Measurements from ENCODE around the gene PTPRA. TPM values are rescaled to one million over a fixed set of nuclear protein-coding genes. Genes with fewer than 3 reads are reported as not detected.

PTPRA gene
- total and polyA plus RNA-seq, 11 donors: 6.1 to 43.4 (median 24.9) TPM

- H3K4me1 ChIP-seq: peaks cover 0 to 15% (median 1%) of the 10 kb centered on the region in 12 donors
- H3K36me3 ChIP-seq: no peaks in the 10 kb centered on the region
- H3K9me3 ChIP-seq: no peaks in the 10 kb centered on the region
- DNase-seq: no peak
- H3K27me3 ChIP-seq: no peaks in the 10 kb centered on the region
- no peak overlapping the region for H3K4me3 ChIP-seq
- H3K27ac ChIP-seq: no peak overlapping the region
- 79 to 89% (median 82%) methylated on average over 3 of the region's 3 CpGs for WGBS, 4 donors
- intact Hi-C loops (cut with DNase I): no loop called here
- no peak for TF ChIP-seq CTCF (IDR thresholded peaks at IDR 0.05)
- TF ChIP-seq POLR2A (IDR thresholded peaks at IDR 0.05): no peak
- no peak for ATAC-seq
Measured at GRCh38 chr20:2907519-2907918, 34.2 kb downstream of the PTPRA start.

- H3K27me3 ChIP-seq: no peaks in the 10 kb centered on the region
- DNase-seq (no peak), ATAC-seq (no peak)
- WGBS, 4 donors: 94 to 100% (median 98%) methylated on average over 2 of the region's 2 CpGs
- TF ChIP-seq CTCF (IDR thresholded peaks at IDR 0.05) (no peak), POLR2A (IDR thresholded peaks at IDR 0.05) (no peak)
- H3K9me3 ChIP-seq: no peaks in the 10 kb centered on the region
- H3K4me1 ChIP-seq: peaks cover 0 to 15% (median 1%) of the 10 kb centered on the region in 12 donors
- no peak overlapping the region for H3K27ac ChIP-seq
- intact Hi-C loops (cut with DNase I): no loop called here
- H3K4me3 ChIP-seq: no peak overlapping the region
- no peaks in the 10 kb centered on the region for H3K36me3 ChIP-seq
Measured at GRCh38 chr20:2909953-2910352, 36.7 kb downstream of the PTPRA start.

- H3K4me1 ChIP-seq: peaks cover 0 to 15% (median 1%) of the 10 kb centered on the region in 12 donors
- no peaks in the 10 kb centered on the region for H3K9me3 ChIP-seq
- no peak overlapping the region for H3K4me3 ChIP-seq
- DNase-seq: no peak
- intact Hi-C loops (cut with DNase I): no loop called here
- H3K27me3 ChIP-seq: no peaks in the 10 kb centered on the region
- no peak for ATAC-seq
- no peaks in the 10 kb centered on the region for H3K36me3 ChIP-seq
- H3K27ac ChIP-seq: no peak overlapping the region
- TF ChIP-seq CTCF (IDR thresholded peaks at IDR 0.05) (no peak), POLR2A (IDR thresholded peaks at IDR 0.05) (no peak)
Measured at GRCh38 chr20:2911200-2911599, 37.9 kb downstream of the PTPRA start.

GRCh38 chr20:2914160-2914559 lies 40.9 kb downstream of the PTPRA start:
- H3K4me1 ChIP-seq: peaks cover 0 to 25% (median 5%) of the 10 kb centered on the region in 12 donors
- H3K4me3 ChIP-seq: no peak overlapping the region
- TF ChIP-seq CTCF (IDR thresholded peaks at IDR 0.05): peak in 2 of 12 donors; percentile 10 to 20
- no peak for TF ChIP-seq POLR2A (IDR thresholded peaks at IDR 0.05)
- intact Hi-C loops (cut with DNase I): no loop called here
- H3K36me3 ChIP-seq: no peaks in the 10 kb centered on the region
- no peaks in the 10 kb centered on the region for H3K27me3 ChIP-seq
- DNase-seq (no peak), ATAC-seq (no peak)
- no peaks in the 10 kb centered on the region for H3K9me3 ChIP-seq
- H3K27ac ChIP-seq: no peak overlapping the region

Measured in heart left ventricle (tissue), 16 donors.